ENCODE data around the gene LARP4B.

DNA sequence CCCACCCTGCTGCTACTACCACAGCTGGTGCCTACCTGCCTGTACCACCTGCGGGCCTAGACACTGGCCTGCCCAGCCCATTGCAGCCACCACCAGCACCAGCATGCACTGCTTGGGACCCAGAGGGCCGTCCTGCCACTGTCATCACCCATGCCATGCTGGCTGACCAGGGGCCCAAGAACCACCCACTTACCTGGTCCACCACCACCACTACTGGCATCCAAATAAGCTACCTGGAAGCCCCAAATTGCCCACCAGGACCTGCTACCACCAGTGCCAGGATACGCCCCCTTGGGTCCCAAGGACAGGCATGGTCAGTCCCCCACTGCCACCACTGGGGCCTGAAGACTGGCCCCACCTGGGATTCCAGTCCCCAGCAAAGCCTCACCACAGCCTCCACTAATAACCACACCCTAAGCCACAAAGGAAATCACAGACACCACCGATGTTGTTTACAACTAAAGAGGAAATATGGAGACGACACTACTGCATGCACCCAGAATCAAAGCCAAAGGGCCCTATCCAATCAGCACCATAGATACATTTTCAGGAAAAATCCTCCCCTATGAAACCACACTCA is 171.5 kb downstream of the LARP4B start:
- TF ChIP-seq, protein P1, sequence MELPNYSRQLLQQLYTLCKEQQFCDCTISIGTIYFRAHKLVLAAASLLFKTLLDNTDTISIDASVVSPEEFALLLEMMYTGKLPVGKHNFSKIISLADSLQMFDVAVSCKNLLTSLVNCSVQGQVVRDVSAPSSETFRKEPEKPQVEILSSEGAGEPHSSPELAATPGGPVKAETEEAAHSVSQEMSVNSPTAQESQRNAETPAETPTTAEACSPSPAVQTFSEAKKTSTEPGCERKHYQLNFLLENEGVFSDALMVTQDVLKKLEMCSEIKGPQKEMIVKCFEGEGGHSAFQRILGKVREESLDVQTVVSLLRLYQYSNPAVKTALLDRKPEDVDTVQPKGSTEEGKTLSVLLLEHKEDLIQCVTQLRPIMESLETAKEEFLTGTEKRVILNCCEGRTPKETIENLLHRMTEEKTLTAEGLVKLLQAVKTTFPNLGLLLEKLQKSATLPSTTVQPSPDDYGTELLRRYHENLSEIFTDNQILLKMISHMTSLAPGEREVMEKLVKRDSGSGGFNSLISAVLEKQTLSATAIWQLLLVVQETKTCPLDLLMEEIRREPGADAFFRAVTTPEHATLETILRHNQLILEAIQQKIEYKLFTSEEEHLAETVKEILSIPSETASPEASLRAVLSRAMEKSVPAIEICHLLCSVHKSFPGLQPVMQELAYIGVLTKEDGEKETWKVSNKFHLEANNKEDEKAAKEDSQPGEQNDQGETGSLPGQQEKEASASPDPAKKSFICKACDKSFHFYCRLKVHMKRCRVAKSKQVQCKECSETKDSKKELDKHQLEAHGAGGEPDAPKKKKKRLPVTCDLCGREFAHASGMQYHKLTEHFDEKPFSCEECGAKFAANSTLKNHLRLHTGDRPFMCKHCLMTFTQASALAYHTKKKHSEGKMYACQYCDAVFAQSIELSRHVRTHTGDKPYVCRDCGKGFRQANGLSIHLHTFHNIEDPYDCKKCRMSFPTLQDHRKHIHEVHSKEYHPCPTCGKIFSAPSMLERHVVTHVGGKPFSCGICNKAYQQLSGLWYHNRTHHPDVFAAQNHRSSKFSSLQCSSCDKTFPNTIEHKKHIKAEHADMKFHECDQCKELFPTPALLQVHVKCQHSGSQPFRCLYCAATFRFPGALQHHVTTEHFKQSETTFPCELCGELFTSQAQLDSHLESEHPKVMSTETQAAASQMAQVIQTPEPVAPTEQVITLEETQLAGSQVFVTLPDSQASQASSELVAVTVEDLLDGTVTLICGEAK (IDR thresholded peaks at IDR 0.05): no peak
- TF ChIP-seq, protein P1 (CRISPR knock-in tag; IDR thresholded peaks at IDR 0.05): no peak
- no peak for TF ChIP-seq POLR2AphosphoS5 (IDR thresholded peaks at IDR 0.05; ENCODE audit: low read depth, low read length)
- TF ChIP-seq TEAD3 (CRISPR knock-in tag; optimal IDR thresholded peaks at IDR 0.05; ENCODE audit: borderline replicate concordance): no peak
- TF ChIP-seq CBX1 (IDR thresholded peaks at IDR 0.05; ENCODE audit: low read depth): no peak
- TF ChIP-seq, protein P2, sequence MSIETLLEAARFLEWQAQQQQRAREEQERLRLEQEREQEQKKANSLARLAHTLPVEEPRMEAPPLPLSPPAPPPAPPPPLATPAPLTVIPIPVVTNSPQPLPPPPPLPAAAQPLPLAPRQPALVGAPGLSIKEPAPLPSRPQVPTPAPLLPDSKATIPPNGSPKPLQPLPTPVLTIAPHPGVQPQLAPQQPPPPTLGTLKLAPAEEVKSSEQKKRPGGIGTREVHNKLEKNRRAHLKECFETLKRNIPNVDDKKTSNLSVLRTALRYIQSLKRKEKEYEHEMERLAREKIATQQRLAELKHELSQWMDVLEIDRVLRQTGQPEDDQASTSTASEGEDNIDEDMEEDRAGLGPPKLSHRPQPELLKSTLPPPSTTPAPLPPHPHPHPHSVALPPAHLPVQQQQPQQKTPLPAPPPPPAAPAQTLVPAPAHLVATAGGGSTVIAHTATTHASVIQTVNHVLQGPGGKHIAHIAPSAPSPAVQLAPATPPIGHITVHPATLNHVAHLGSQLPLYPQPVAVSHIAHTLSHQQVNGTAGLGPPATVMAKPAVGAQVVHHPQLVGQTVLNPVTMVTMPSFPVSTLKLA (IDR thresholded peaks at IDR 0.05): no peak
- TF ChIP-seq, protein P3, sequence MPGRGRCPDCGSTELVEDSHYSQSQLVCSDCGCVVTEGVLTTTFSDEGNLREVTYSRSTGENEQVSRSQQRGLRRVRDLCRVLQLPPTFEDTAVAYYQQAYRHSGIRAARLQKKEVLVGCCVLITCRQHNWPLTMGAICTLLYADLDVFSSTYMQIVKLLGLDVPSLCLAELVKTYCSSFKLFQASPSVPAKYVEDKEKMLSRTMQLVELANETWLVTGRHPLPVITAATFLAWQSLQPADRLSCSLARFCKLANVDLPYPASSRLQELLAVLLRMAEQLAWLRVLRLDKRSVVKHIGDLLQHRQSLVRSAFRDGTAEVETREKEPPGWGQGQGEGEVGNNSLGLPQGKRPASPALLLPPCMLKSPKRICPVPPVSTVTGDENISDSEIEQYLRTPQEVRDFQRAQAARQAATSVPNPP (CRISPR knock-in tag; IDR thresholded peaks at IDR 0.05): no peak
